HG03558 (cell line): ENCODE data around the gene CREB3.

ENCODE experiments used
- ATAC-seq: cut with Tn5 transposase; IDR thresholded peaks from one replicate; pipeline ENCODE4 v1.9.1; 2021; ENCODE audit warnings: moderate number of reproducible peaks; ENCODE audit not compliant: unreplicated experiment; ENCODE audit errors: extremely low read depth

Gene CREB3

GRCh38 chr9:35771075-35771433 is 38.6 kb downstream of the CREB3 start:
- no peak for ATAC-seq

GRCh38 chr9:35771534-35771933 is 39.1 kb downstream of the CREB3 start:
- ATAC-seq, result no peak

- no peak for ATAC-seq
These were observed 39.5 kb downstream of the CREB3 start for GRCh38 chr9:35771943-35772342.

- ATAC-seq, result no peak
These were observed 42.6 kb downstream of the CREB3 start for GRCh38 chr9:35774907-35775635.

- no peak for ATAC-seq
These were observed 43.6 kb downstream of the CREB3 start for GRCh38 chr9:35776018-35776417.

GRCh38 chr9:35778496-35778895 is 46.0 kb downstream of the CREB3 start:
- no peak for ATAC-seq

GRCh38 chr9:35781066-35781465 is 48.6 kb downstream of the CREB3 start:
- no peak for ATAC-seq

GRCh38 chr9:35783418-35783817 is 51.0 kb downstream of the CREB3 start:
- ATAC-seq, result no peak
